Measurements from ENCODE around the gene HIVEP2.

Gene HIVEP2

DNA sequence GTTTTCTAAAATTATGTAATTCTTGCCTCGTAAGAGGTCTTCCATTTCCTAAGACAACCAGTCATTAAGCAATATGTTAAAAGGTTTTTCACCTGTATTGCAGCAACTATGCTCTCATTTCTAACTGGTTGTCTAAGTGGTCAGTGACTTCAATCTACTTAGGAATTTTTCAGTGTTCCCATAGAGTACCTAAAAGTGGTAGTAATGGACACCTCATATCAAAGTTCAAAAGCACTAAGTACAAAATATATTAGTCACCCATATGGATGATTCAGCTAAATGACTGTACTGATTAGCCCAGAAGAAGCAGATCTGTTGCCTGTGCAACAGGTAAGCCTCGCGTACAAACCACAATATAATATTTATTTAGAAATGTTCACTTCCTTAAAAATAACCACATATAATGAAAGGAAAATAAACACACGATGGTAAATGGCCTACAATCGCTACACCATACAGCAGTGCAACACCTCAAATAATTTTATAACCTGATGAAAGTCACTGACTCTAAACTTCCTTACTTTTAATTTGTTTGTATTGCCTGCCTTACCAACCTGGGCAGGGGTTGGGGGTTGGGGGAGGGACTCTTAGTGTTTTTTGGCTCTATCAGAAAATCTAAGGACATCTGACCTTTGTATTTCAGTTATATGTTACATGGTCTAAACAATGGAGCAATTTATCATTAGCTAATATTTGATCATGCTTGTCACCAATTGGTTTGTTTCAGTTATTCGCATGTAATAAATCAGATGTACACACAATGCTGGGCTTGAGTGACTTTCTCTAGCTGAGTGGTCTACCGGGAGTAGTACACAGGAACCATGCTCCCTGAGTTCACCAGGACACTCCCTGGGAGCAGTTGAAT is 105.9 kb downstream of the HIVEP2 start:
- DNase-seq, result no peak

DNA sequence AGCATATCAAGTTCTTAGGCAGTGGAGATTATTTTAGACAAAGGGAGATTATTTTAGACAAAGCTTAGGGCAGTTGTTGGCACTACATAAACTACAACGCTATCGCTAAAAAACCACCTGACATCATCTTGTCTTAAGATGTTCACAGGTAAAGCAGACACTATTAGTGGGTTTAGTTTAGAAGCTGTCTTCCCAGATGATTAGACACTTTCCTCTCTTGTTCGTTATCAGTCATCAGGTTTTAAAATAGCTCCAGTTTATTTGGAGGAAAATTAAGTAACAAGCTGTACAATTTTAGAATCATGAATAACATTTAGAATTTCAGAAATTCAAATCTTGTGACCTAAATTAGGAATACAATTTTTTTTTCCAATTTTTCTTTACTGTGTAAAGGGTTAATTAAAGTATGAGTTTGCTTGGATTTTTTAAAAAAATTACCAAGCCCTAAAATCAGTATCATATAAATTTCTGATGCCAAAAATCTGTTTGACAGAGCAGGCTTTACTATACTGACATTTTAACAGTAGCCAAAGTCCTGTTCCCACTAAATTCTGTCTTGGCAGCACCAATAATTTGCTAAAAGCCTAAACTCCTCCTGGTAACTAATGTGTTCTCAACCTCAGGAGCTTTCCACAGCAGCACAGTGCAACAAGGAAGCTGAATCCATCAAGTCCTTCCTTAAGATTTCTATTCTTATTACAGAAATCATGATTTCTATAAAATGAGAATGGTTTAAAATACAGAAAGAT is 109.0 kb downstream of the HIVEP2 start:
- DNase-seq, result no peak

DNA sequence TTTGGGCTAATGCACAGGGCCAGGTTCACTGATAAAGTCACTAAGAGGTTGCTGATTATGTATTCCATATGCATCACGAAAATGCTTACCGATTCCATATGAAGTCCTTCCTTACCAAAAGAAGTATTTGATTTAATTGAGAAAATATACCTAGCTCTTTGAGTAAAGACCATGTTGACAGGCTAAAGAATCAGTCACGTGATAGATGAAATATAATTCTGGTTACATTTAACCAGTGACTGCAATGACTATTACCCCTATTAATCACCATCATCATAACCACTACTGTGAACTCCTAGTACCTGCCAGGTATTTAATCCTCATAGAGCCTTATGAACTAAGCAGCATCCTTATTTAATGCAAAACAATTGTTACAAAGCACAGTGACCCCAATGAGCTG is 110.1 kb downstream of the HIVEP2 start:
- DNase-seq, result no peak

DNA sequence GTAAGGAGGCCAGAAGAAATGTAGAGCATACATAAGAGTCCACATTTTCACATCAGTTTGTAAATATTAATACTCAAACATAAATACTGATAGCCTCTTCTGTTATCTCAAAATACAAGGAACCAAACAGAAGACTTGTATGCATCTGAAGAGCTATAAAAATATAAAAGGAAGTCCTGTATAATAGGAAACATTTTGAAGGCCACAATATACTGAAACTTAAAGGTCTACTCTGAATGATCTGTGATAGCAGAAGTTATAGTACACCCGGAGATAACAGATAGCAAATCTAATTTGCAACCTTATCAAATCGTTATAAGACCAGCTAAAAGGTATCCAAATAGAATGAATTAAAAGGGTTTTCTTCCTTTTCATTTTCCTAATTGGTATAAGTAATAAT is 111.2 kb downstream of the HIVEP2 start:
- DNase-seq, result no peak

GRCh38 chr6:142833054-142833453 is 111.9 kb downstream of the HIVEP2 start:
- no peak for DNase-seq

DNA sequence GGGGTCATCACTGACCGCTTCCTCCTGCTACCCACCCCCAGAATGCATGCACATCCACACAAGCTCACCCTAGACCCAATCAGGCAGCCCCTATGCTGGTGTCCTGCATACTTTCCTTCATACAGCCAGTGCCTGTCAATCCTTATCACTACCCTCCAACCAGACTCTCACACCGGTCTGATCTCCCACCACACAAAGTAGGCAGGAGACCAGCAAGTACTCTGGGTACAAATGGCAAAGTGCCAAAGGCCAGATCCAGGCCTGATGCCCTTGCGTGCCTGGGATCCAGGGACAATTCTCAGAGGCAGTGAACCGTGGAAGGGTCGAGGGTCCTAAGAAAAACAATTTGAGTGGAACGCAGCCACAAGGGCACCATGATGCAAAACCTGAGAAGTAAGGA is 114.2 kb downstream of the HIVEP2 start:
- no peak for DNase-seq

- DNase-seq, result no peak
Measured at GRCh38 chr6:142830116-142830710, 114.8 kb downstream of the HIVEP2 start.

DNA sequence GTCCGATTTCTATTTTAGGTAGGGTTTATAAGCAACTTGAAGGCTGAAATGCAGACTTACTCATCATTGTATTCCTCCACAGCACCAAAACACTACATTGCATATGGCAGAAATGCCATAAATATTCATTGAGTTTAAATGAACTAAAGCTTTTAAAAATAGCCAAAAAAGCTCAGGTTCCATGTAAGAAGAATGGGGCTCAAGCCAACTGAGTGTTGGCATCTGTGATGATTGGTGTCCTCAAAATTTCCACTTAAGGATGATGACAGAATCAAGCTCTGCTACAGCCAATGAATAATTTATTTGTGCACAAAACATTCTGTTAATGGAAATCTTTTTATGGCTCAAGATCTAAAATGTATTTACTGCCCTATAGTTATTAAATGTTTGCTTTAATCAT is 115.4 kb downstream of the HIVEP2 start:
- DNase-seq, result no peak

GRCh38 chr6:142827991-142828390 is 117.0 kb downstream of the HIVEP2 start:
- DNase-seq, result no peak

DNA sequence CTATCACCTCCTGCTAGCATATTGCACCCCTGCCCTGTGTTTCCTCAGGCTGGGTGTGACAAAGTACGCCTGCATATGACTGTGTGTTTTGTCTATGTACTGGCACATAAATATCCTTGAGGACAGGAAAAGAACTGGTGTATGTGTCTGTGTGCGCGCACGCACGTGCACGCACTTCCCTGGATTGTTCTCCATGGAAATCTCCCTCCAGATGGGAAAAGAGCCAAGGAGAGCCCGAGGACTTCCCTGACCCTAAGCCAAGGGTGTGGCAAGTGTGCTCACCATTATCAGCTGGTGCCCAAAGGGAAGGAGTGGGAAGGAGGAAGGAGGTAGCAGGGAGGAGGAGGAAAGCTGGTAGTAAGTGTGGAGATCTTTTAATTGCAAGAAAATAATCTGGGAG is 117.6 kb downstream of the HIVEP2 start:
- DNase-seq, result no peak

GRCh38 chr6:142825760-142826159 is 119.2 kb downstream of the HIVEP2 start:
- no peak for DNase-seq

GRCh38 chr6:142824426-142824825 is 120.5 kb downstream of the HIVEP2 start:
- no peak for DNase-seq

DNA sequence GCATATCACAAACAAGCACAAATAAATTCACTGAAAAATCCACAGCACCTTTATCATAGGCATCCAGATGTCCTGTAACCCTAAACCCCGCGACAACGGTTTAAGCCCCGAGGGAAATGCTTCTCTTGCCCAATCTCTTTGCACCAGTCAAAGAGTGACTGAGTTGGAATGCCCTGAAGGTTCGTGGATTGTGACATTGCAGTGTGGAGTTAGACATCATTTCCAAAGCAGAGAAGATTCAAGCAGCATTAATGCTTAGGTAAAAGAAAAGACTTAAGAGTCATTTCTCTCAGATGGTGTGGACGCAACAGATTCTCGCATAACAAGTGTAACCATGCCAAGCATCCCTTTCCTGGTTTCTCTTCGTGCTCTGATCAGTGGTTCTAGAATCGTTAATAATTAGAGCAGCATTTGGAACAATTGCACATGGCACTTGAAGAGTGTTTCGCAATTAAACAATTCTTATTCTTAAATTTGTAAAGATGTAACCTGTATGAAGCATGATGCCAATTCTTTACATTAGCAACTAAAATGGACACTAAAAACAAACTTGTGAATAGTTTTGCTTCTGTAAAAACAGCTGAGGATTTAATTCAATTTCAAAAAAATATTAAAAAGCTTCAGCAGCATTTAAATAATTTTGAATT is 121.6 kb downstream of the HIVEP2 start:
- DNase-seq, result no peak

GRCh38 chr6:142822842-142823241 is 122.1 kb downstream of the HIVEP2 start:
- DNase-seq, result no peak

- no peak for DNase-seq
Measured at GRCh38 chr6:142822383-142822782, 122.6 kb downstream of the HIVEP2 start.

DNA sequence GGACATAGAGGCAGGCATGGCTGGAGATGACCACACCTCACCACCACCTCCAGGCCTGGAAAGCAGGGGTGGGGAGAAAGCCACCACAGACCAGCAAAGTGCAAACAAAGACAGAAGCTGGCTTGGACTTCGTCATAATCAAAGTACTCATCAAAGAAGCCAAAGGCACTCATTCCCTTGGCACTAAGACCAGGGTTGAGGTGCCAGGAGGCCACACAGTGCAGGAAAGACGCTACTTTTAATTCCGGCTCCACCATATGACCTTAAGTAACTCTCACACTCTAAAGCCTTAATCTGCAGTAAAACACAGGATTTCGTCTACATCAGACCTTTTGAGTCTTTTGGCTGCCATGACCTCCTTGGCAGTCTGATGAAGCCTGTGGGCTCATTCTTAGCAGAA is 123.1 kb downstream of the HIVEP2 start:
- DNase-seq, result no peak

DNA sequence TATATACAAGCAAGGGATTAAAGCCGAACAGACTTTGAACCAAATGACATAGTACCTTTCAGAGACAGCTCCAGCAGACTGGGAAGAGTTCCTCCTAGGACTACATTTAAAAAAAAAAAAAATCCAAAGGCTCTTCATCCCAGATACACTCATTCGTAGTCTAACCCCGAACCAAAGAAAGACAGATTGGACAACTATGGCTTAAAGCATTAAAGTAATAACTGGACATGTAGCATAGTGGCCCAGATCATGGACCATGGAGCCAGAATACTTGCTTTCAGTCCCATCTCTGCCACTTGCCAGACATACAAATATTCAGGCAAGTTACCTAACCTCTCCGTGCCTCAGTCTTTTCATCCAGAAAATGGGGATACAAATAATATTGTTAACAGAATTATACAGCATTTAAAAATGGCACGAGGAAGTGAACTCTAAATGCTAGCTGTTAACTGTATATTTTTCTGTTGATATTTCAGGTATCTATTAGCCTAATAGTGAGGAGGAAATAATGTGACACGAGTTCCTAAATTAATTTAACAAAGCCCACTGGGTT is 123.7 kb downstream of the HIVEP2 start:
- no peak for DNase-seq

GRCh38 chr6:142820338-142821051 is 124.5 kb downstream of the HIVEP2 start:
- no peak for DNase-seq

DNA sequence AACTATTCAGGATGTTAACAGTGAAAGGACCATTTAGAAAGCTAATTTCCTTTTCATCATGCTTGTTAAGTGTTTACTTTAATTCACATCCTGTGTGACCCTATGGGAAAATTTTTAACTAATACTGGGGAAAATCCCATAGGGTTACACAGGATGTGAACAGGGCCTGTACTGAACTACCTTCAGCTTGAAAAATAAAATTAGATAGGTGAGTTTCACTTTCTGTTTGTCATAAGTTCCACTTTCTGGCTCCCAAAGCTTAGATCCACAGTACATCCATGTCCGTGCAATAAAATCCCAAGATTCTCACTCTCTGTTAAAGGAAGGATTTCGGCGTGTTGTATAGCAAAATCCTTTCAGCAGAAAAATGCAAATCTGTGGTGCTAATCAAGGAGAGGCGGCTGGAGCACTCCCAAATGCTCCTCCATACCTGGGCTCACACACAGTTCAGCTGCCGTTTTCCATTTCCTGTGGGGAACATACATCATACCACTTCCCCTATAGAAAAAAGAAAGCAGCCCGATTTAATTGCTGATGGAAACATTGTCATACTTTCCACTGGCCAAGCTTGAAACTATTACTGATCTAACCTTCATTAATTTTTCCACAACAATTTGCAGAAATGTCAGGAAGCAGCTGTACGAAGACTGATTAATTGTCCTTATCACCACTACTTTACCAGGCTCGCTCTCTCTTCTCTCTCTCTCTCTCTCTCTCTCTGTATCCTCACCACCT is 125.2 kb downstream of the HIVEP2 start:
- no peak for DNase-seq

- DNase-seq, result no peak
Measured at GRCh38 chr6:142816486-142816885, 128.5 kb downstream of the HIVEP2 start.

GRCh38 chr6:142816031-142816430 is 128.9 kb downstream of the HIVEP2 start:
- DNase-seq, result no peak

GRCh38 chr6:142811923-142812322 is 133.1 kb downstream of the HIVEP2 start:
- no peak for DNase-seq
